Measurements from ENCODE around the gene DYNC1H1.

- no peak for TF ChIP-seq CTCF (IDR thresholded peaks at IDR 0.05)
- TF ChIP-seq POLR2AphosphoS5 (IDR thresholded peaks at IDR 0.05), result no peak
- TF ChIP-seq POLR2A (IDR thresholded peaks at IDR 0.05), result no peak
- TF ChIP-seq EP300 (IDR thresholded peaks at IDR 0.05), result no peak
These were observed 99.5 kb downstream of the DYNC1H1 start for GRCh38 chr14:102063808-102064429.
